Endothelial cell of umbilical vein (primary cell): ENCODE results near the gene CNTN5. TPM values are rescaled to one million over a fixed set of nuclear protein-coding genes. Genes with fewer than 3 reads are reported as not detected.

Experiments
- BruUV-seq: library from RNA; stranded (reverse); fragments of 400-500 nt; replicated peaks from 2 replicates; lab custom pipeline; 2021; lab: Mats Ljungman, UMichigan
- CTCF ChIA-PET: fragments of 300-600, 350-600 bp; sonication (Branson Sonifier 250); formaldehyde crosslinking; loops from one replicate; lab custom pipeline; 2021; ENCODE audit warnings: antibody characterized with exemption, inconsistent platforms; lab: Charles Lee
- POLR2A ChIA-PET: fragments of 300-600, 350-600 bp; sonication (Branson Sonifier 250); formaldehyde crosslinking; loops from one replicate; lab custom pipeline; 2021; ENCODE audit warnings: antibody characterized with exemption, inconsistent platforms; lab: Charles Lee
- DNase-seq: peaks from one replicate; pipeline ENCODE4 v3.0.0-alpha.2; 2011; ENCODE audit warnings: low read depth, low spot score
- FAIRE-seq: peaks from 2 replicates; lab custom pipeline; 2011; peaks lifted over from hg19 to GRCh38; lab: Jason Lieb, UNC
- H2AFZ ChIP-seq: 2 replicates; pipeline ENCODE4 v1.6.0; 2012; ENCODE audit warnings: low read depth, low read length, control low read depth, inconsistent platforms
- H3K27ac ChIP-seq: 2 replicates; pipeline ENCODE4 v1.5.1; 2011; ENCODE audit warnings: low read depth, mild to moderate bottlenecking, control low read depth, low read length, moderate library complexity; ENCODE audit not compliant: insufficient read depth
- H3K27me3 ChIP-seq, 2 experiments: 2 replicates each; pipeline versions ENCODE4 v1.6.0 to v1.6.1; 2011; ENCODE audit warnings: low read length in 2 of 2, mixed read lengths in 1 of 2; ENCODE audit not compliant: control insufficient read depth in 2 of 2, insufficient read depth in 2 of 2
- H3K36me3 ChIP-seq, 2 experiments: 2 replicates in 1 of 2; 3 replicates in 1 of 2; pipeline ENCODE4 v1.5.1; 2011; ENCODE audit warnings: low read length in 2 of 2, mild to moderate bottlenecking in 1 of 2, moderate library complexity in 1 of 2; ENCODE audit not compliant: control insufficient read depth in 2 of 2, insufficient read depth in 2 of 2; ENCODE audit errors: extremely low read depth in 1 of 2
- H3K4me1 ChIP-seq: 3 replicates; pipeline ENCODE4 v1.5.1; 2011; ENCODE audit warnings: mild to moderate bottlenecking, low read length; ENCODE audit not compliant: control insufficient read depth, insufficient read depth; ENCODE audit errors: extremely low read depth
- H3K4me2 ChIP-seq: 2 replicates; pipeline ENCODE4 v1.6.1; 2011; ENCODE audit warnings: low read length, control low read depth, mixed read lengths; ENCODE audit not compliant: insufficient read depth
- H3K4me3 ChIP-seq, 3 experiments: fragments of 200-600 bp in 1 of 3; sonication (generic), shearing (Covaris generic) in 1 of 3; replicated peaks in 1 of 3; 2 replicates each; pipeline ENCODE4 v1.5.1; 2011 to 2016; ENCODE audit warnings: control low read depth in 3 of 3, low read length in 3 of 3, mild to moderate bottlenecking in 2 of 3, inconsistent platforms in 1 of 3, low read depth in 1 of 3, moderate library complexity in 1 of 3; ENCODE audit not compliant: insufficient read depth in 1 of 3
- H3K79me2 ChIP-seq: 2 replicates; pipeline ENCODE4 v1.6.0; 2012; ENCODE audit warnings: low read length, inconsistent platforms; ENCODE audit not compliant: control insufficient read depth, insufficient read depth
- H3K9ac ChIP-seq: replicated peaks from 2 replicates; pipeline ENCODE3; 2011; ENCODE audit warnings: low read length, control low read depth; ENCODE audit not compliant: insufficient read depth; ENCODE audit errors: extremely low read depth
- H3K9me1 ChIP-seq: replicated peaks from 3 replicates; pipeline ENCODE4 v1.6.0; 2011; ENCODE audit warnings: mild to moderate bottlenecking, low read length; ENCODE audit not compliant: control insufficient read depth, insufficient read depth; ENCODE audit errors: extremely low read depth
- H3K9me3 ChIP-seq: replicated peaks from 2 replicates; pipeline ENCODE4 v1.5.1; 2012; ENCODE audit warnings: low read length, inconsistent platforms; ENCODE audit not compliant: control insufficient read depth, insufficient read depth
- H4K20me1 ChIP-seq: replicated peaks from 2 replicates; pipeline ENCODE3; 2011; ENCODE audit warnings: mild to moderate bottlenecking, low read length; ENCODE audit not compliant: control insufficient read depth, insufficient read depth; ENCODE audit errors: extremely low read depth
- CTCF ChIP-seq, 2 donors: IDR thresholded peaks; 1 replicate in 1 of 2; 2 replicates in 1 of 2; pipeline ENCODE4 v1.5.1; 2011; ENCODE audit warnings: low read length in 2 of 2, mild to moderate bottlenecking in 2 of 2, moderate library complexity in 2 of 2, control low read depth in 1 of 2, inconsistent platforms in 1 of 2, low read depth in 1 of 2; ENCODE audit not compliant: insufficient read depth in 1 of 2; ENCODE audit errors: extremely low read depth in 1 of 2
- EZH2 ChIP-seq: IDR thresholded peaks from 2 replicates; pipeline ENCODE4 v1.6.1; 2012; ENCODE audit warnings: borderline replicate concordance, low read depth, mild to moderate bottlenecking, moderate library complexity, low read length, inconsistent platforms; ENCODE audit not compliant: severe bottlenecking
- FOS ChIP-seq: IDR thresholded peaks from 2 replicates; pipeline ENCODE4 v1.6.1; 2011; ENCODE audit warnings: mild to moderate bottlenecking, low read length, moderate library complexity, borderline replicate concordance; ENCODE audit not compliant: insufficient read depth
- GATA2 ChIP-seq: IDR thresholded peaks from 2 replicates; pipeline ENCODE4 v1.7.0; 2011; ENCODE audit warnings: low read depth, mild to moderate bottlenecking, moderate library complexity, mixed read lengths, low read length; ENCODE audit not compliant: insufficient read length, insufficient read depth
- JUN ChIP-seq: IDR thresholded peaks from 2 replicates; pipeline ENCODE4 v1.6.1; 2011; ENCODE audit warnings: borderline replicate concordance, low read depth; ENCODE audit not compliant: insufficient read length, insufficient read depth
- MAX ChIP-seq: IDR thresholded peaks from 2 replicates; pipeline ENCODE4 v1.6.1; 2011; ENCODE audit not compliant: insufficient read depth, insufficient read length
- MYC ChIP-seq: IDR thresholded peaks from one replicate; pipeline ENCODE4 v1.6.1; 2011; ENCODE audit warnings: mild to moderate bottlenecking, low read depth, low read length
- POLR2A ChIP-seq: IDR thresholded peaks from 2 replicates; pipeline ENCODE4 v1.6.1; 2012; ENCODE audit warnings: low read depth, mild to moderate bottlenecking, control low read depth, low read length
- POLR2AphosphoS5 ChIP-seq: IDR thresholded peaks from 2 replicates; pipeline ENCODE4 v1.6.1; 2012; ENCODE audit warnings: low read depth, mild to moderate bottlenecking, control low read depth, low read length, moderate library complexity; ENCODE audit not compliant: insufficient read depth
- dilution Hi-C: fragments of 300-500 bp; cut with MboI; formaldehyde crosslinking; loops from one replicate; pipeline ENCODE4 v1.15.0; 2019; ENCODE audit warnings: low sequenced_read_pairs; ENCODE audit not compliant: extremely low pct_ligation_motif_present
- intact Hi-C: fragments of 100-400 bp; cut with micrococcal nuclease; formaldehyde crosslinking; loops from one replicate; pipeline ENCODE4 v1.10.0; 2022
- polyA plus RNA-seq, 4 experiments: library from polyadenylated mRNA; depleted of rRNA in 3 of 4; stranded (reverse) in 3 of 4; unstranded in 1 of 4; fragments of >200 nt; gene quantifications; 2 replicates each; pipeline versions ENCODE4 v1.2.1 to v1.2.3, GENCODE V29; 2011 to 2012; ENCODE audit warnings: missing spikeins in 1 of 4
- total RNA-seq: library from RNA; stranded (reverse); gene quantifications from 2 replicates; pipeline ENCODE4 v1.2.3, GENCODE V29; 2021

CNTN5 gene
- total and polyA plus RNA-seq, 2 donors (not counting 3 experiments of a cell fraction or from before 2014, with no cell fraction given) = not detected

- intact Hi-C loops = no loop called here
Measured at GRCh38 chr11:99781074-99781473, 760.3 kb downstream of the CNTN5 start.

More at GRCh38 chr11:99781074-99781473, 760.3 kb downstream of the CNTN5 start:
- Histone ChIP-seq H3K27ac (no peak overlapping the region), H3K4me2 (no peak overlapping the region), H3K27me3 (no peaks in the 10 kb centered on the region), H3K4me3 (no peak overlapping the region), H3K4me1 (no peaks in the 10 kb centered on the region), H3K9me1 (no peaks in the 10 kb centered on the region), H3K36me3 (no peaks in the 10 kb centered on the region), H4K20me1 (no peaks in the 10 kb centered on the region), H3K79me2 (no peaks in the 10 kb centered on the region), H2AFZ (no peak overlapping the region), H3K9me3 (peaks cover under 1% of the 10 kb centered on the region), H3K9ac (no peak overlapping the region)
- no peak for DNase-seq
- dilution Hi-C loops = no loop called here
- FAIRE-seq = no peak
- BruUV-seq = no TSS peak
- ChIA-PET POLR2A (no interaction called here), CTCF (no interaction called here)
- TF ChIP-seq EZH2 = no peak
- TF ChIP-seq MYC = no peak
- TF ChIP-seq GATA2 = no peak
- no peak for TF ChIP-seq MAX
- TF ChIP-seq FOS = no peak
- TF ChIP-seq CTCF (IDR thresholded peaks at IDR 0.05; ENCODE audit: extremely low read depth in 1 of 2, insufficient read depth in 1 of 2, low read depth in 1 of 2, low read length in 2 of 2) = no peak
- TF ChIP-seq POLR2AphosphoS5 = no peak
- no peak for TF ChIP-seq JUN
- no peak for TF ChIP-seq POLR2A
